ENCODE measurements around the gene ZNF74.
"Not testable (repeated sequence)": the region's sequence is repeated elsewhere in the genome, so short reads cannot be mapped to it uniquely, and the experiment has no call there.

ZNF74 gene

DNA sequence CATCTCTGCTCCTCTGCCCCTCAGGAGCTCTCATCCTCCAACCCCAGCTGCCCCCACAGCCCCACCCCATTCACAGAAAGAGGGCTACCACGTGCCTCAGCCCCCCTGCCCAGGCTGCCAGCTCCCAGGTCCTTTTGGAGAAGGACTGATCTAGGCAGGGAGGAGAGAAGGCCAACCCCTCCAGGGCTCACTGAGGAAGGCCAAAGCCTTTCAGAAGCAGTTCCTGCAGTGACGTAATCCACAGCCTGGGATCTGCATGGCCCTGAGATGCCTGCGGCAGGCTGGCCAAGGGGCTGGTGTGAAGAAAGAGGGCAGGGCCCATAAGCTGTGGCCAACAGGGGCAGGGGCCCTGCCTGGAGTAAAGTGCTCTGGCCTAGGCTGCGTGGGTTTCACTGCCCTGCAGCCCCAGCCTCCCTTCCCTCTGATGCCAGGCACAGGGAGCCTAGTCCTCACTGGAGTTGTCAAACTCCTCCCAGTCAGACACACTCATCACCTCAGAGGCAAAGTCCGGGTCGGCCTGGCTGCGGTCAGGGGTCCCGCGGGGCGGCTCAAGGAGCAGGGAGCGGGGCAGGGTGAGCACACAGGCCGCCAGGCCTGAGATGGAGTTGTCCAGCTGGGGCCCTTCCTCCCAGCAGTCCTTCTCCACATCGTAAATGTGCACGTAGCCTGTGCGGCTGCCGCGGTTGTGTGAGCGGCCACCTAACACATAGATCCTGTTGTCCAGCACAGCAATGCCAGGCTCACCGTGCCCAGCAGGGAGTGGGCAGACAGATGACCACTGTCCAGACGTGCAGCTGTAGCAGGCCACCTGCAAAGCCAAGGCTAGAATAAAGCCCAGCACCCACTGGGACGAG, 47.9 kb downstream of the ZNF74 start:
- in situ Hi-C loops (cut with HindIII; ENCODE audit: low sequenced_read_pairs): loop anchor here (5.0 kb wide), 1 partner anchor 50 kb away; no protein-coding TSS in a partner anchor

DNA sequence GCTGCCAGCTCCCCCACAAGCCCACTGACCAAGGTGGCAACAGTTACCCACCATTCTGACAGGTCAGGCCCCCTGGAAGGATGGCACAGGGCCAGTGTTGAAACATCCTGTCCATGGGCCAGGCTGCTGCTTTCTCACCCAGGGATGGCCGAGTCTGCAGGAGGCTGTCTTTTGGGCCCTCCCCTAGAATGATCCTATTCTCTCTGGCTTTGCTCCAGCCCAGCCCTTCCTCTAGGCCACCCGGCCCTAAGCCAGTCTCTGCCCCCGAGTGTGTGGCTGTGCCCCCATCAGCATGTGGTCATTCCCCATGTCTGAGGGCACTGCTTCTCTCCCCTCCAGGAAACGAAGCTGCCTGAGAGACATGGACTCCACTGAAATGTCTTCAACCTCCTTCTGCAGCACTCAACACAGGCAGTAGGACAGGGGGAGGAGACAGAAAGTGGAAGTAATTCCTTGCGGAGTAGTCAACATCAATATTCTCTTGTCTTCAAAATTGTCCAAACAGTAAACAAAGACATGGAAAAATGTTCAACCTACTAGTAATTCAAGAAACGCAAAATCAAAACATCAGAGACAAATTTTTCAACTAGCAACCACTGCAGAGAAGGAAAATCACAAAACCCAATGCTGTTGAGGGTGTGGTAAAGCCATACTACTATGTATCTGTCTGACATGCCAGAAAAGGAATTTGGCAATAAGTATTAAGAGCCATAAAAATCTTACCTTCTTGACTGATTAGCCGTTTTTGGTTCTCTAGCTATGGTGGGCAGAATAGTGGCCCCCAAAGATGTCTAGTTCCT, 48.7 kb downstream of the ZNF74 start:
- in situ Hi-C loops (cut with HindIII; ENCODE audit: low sequenced_read_pairs): loop anchor here (5.0 kb wide), 1 partner anchor 50 kb away; no protein-coding TSS in a partner anchor

GRCh38 chr22:20444325-20444724, 50.4 kb downstream of the ZNF74 start:
- in situ Hi-C loops (cut with HindIII; ENCODE audit: low sequenced_read_pairs): loop anchor here (5.0 kb wide), 1 partner anchor 48 kb away; no protein-coding TSS in a partner anchor

- in situ Hi-C loops (cut with HindIII; ENCODE audit: low sequenced_read_pairs): no loop called here
These were observed 52.5 kb downstream of the ZNF74 start for GRCh38 chr22:20446383-20446970.

DNA sequence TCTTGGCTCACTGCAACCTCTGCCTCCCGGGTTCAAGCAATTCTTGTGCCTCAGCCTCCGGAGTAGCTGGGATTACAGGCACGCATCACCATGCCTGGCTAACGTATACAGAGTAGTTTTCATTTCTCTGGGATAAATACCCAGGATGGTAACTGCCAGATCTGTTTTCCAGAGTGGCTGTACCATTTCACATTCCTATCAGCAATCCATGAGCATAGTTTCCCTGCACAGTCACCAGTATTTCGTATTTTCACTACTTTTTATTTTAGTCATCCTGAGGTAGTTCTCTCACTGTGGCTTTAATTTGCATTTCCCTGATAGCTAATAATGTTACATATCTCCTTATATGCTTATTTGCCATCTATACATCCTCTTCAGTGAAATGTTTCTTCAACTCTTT, 54.7 kb downstream of the ZNF74 start:
- in situ Hi-C loops (cut with HindIII; ENCODE audit: low sequenced_read_pairs): no loop called here

- in situ Hi-C loops (cut with HindIII; ENCODE audit: low sequenced_read_pairs): no loop called here
These were observed 56.0 kb downstream of the ZNF74 start for GRCh38 chr22:20449819-20450550.

GRCh38 chr22:20450551-20450906, 56.6 kb downstream of the ZNF74 start:
- in situ Hi-C loops (cut with HindIII; ENCODE audit: low sequenced_read_pairs): no loop called here

GRCh38 chr22:20451129-20451778, 57.3 kb downstream of the ZNF74 start:
- in situ Hi-C loops (cut with HindIII; ENCODE audit: low sequenced_read_pairs): not testable (repeated sequence)

DNA sequence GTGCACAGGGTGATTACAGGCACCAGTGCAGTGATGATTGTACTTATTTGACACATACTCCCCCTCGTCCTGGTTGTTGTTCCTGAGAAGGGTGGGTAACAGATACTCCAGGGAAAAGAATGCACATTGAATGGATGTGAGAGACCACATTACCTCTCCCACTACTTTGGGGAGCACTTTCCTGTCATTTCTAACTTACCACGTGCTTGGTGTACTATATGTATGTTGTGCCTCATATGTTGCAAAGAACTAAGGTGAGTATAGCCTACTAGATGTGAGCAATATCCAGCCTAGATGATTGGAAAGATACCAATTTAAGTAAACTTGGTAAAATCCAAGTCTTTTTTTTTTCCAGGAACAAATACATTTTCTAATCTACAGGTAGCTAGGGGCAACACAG, 58.0 kb downstream of the ZNF74 start:
- in situ Hi-C loops (cut with HindIII; ENCODE audit: low sequenced_read_pairs): no loop called here

DNA sequence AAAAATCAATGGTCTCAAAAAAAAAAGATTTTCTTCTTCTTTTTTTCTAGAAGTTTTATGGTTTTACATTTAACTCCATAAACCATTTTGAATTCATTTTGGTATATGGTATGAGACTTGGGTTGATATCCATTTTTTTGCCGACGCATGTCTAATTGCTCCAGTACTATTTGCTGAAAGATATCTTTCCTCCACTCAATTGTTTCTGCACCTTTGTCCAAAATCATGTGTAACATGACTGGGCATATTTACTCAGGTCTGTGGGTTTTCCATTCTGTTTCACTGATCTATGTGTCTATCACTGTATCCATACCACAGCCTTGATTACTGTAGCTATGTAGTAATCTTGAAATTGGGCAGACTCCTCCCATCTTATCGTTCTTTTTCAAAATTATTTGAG, 59.3 kb downstream of the ZNF74 start:
- in situ Hi-C loops (cut with HindIII; ENCODE audit: low sequenced_read_pairs): no loop called here

DNA sequence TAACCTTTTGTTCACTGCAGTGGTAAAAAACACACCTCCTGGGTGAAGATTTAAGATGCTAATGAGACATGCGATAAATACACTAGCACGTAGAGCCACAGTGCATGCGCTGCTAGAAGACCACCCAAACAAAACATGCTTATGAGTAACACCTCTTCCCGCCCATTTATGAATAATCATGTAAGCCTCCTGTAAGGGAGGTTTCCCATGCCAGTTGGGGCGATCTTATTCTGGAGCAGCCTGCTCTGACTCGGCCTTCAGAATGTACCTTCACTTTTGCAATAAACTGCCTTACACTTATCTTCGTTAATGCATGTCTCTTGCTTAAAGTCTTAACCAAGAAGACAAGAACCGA, 61.7 kb downstream of the ZNF74 start:
- in situ Hi-C loops (cut with HindIII; ENCODE audit: low sequenced_read_pairs): loop anchor here (5.0 kb wide), 1 partner anchor 33 kb away; no protein-coding TSS in a partner anchor

GRCh38 chr22:20456064-20456721, 62.2 kb downstream of the ZNF74 start:
- in situ Hi-C loops (cut with HindIII; ENCODE audit: low sequenced_read_pairs): loop anchor here (5.0 kb wide), 1 partner anchor 34 kb away; no protein-coding TSS in a partner anchor

- in situ Hi-C loops (cut with HindIII; ENCODE audit: low sequenced_read_pairs): loop anchor here (5.0 kb wide), 1 partner anchor 34 kb away; no protein-coding TSS in a partner anchor
These were observed 62.7 kb downstream of the ZNF74 start for GRCh38 chr22:20456722-20457076.

DNA sequence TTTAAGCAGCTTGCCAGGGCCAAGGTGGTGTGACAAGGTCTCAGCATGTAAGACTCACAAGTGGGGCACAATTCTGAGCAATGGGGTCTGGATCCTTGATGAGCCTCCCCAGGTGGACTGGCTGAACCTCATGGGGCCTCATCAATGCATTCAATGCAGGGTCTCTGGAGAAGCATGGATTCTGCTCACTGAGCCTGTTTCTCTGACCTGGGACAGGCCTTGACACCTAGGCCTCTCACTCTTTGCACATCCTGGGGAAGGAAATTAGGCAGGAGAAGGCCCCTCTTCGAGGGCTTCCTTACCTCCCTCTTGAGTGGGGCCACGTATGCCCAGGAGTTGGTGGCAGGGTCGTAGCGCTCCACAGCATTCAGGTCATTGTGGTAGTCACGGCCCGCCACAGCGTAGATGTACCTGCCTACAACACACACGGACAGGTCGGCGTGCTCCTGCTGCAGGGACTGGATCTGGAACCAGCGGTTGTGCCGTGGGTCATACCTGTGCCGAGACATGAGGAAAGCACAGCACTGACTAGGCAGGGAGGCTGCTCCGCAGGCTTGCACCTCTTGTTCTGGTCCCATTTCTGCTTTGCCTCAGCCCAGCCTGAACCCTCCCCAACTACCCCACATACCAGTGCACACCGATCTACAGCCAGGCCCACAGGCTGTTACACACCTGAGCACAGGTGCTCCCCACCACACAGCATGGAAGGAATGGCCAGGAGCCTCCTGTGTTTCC, 63.7 kb downstream of the ZNF74 start:
- in situ Hi-C loops (cut with HindIII; ENCODE audit: low sequenced_read_pairs): loop anchor here (5.0 kb wide), 1 partner anchor 35 kb away; no protein-coding TSS in a partner anchor

Measured in endothelial cell of hepatic sinusoid (primary cell).